Esophagus muscularis mucosa (tissue), 4 donors: ENCODE results near the gene OR8U1. TPM values are rescaled to one million over a fixed set of nuclear protein-coding genes. Genes with fewer than 3 reads are reported as not detected.

Experiments
- DNase-seq: peaks from one replicate; pipeline ENCODE4 v3.0.0-alpha.2; 2017; ENCODE audit errors: extremely low spot score
- H3K27ac ChIP-seq, 4 donors: fragments of 200-600 bp; sonication (generic); replicated peaks in 1 of 4; 1 replicate in 3 of 4; 2 replicates in 1 of 4; pipeline ENCODE4 v1.5.1; 2016 to 2019; ENCODE audit warnings: mild to moderate bottlenecking in 1 of 4
- H3K27me3 ChIP-seq, 4 donors: fragments of 200-600 bp; sonication (generic); one replicate each; pipeline versions ENCODE4 v1.5.1 to v1.6.0; 2016 to 2019
- H3K36me3 ChIP-seq, 4 donors: fragments of 200-600 bp; sonication (generic); one replicate each; pipeline ENCODE4 v1.5.1; 2016 to 2019
- H3K4me1 ChIP-seq, 4 donors: fragments of 200-600 bp; sonication (generic); one replicate each; pipeline ENCODE4 v1.5.1; 2016 to 2019
- H3K4me3 ChIP-seq, 4 donors: fragments of 200-600 bp; sonication (generic); 1 replicate in 2 of 4; 2 replicates in 2 of 4; pipeline ENCODE4 v1.5.1; 2016 to 2019; ENCODE audit warnings: mild to moderate bottlenecking in 4 of 4, moderate library complexity in 1 of 4
- H3K9me3 ChIP-seq, 4 donors: fragments of 200-600 bp; sonication (generic); 1 replicate in 3 of 4; 2 replicates in 1 of 4; pipeline ENCODE4 v1.5.1; 2016 to 2019
- EP300 ChIP-seq: sonication (generic); formaldehyde crosslinking; IDR thresholded peaks from one replicate; pipeline ENCODE4 v1.6.1; 2017; ENCODE audit warnings: antibody characterized with exemption
- POLR2A ChIP-seq: fragments of 450-650 bp; IDR thresholded peaks from one replicate; pipeline ENCODE4 v1.6.1; 2017; ENCODE audit warnings: antibody characterized with exemption, moderate library complexity, mild to moderate bottlenecking, low read depth
- POLR2AphosphoS5 ChIP-seq, 2 donors: sonication (generic); formaldehyde crosslinking; IDR thresholded peaks; one replicate each; pipeline ENCODE4 v1.6.1; 2017; ENCODE audit warnings: antibody characterized with exemption in 2 of 2
- WGBS: methylation state at CpG from one replicate; pipeline ENCODE4 v1.1.5; 2018; 5-methylcytosine and 5-hydroxymethylcytosine counted together
- intact Hi-C: fragments of 100-400 bp; cut with DNase I; formaldehyde crosslinking; loops from one replicate; pipeline ENCODE4 v1.15.1; 2023
- total RNA-seq, 4 donors: library from RNA; depleted of rRNA; stranded (reverse); fragments of >200 nt; gene quantifications; one replicate each; pipeline versions ENCODE4 v1.1.0 to v1.2.1, GENCODE V29; 2016
- TF ChIP-seq, protein P1 (sequence below), 3 experiments: fragments of 200-600 bp in 2 of 3; fragments of 450-650 bp in 1 of 3; sonication (generic) in 2 of 3; IDR thresholded peaks; one replicate each; pipeline ENCODE4 v1.5.1; 2017 to 2019; ENCODE audit warnings: antibody characterized with exemption in 3 of 3, mild to moderate bottlenecking in 2 of 3, moderate library complexity in 1 of 3

OR8U1 gene
- total RNA-seq, 4 donors from 2014 or later: not detected

DNA sequence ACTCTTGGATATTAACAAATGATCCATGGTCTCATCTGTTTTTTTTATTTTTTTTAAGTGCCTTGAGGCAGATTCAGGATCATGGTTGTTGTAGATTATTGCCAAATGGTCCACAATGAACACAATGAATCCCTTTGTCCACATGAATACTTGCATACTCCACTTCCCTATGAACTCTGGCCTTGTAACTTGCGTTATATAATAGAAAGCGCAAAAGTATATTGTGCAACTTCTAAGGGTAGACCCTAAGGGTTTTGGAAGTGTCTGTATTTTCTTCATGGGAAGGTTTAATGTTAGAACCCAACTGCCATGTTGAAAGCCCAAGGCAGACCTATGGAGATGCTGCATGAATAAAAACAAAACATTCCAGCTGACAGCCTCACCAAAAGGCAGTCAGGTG is 29.0 kb downstream of the OR8U1 start:
- H3K4me1 ChIP-seq: no peaks in the 10 kb centered on the region
- TF ChIP-seq POLR2AphosphoS5 (IDR thresholded peaks at IDR 0.05) (no peak), POLR2A (no peak), EP300 (no peak)
- TF ChIP-seq, protein P1, sequence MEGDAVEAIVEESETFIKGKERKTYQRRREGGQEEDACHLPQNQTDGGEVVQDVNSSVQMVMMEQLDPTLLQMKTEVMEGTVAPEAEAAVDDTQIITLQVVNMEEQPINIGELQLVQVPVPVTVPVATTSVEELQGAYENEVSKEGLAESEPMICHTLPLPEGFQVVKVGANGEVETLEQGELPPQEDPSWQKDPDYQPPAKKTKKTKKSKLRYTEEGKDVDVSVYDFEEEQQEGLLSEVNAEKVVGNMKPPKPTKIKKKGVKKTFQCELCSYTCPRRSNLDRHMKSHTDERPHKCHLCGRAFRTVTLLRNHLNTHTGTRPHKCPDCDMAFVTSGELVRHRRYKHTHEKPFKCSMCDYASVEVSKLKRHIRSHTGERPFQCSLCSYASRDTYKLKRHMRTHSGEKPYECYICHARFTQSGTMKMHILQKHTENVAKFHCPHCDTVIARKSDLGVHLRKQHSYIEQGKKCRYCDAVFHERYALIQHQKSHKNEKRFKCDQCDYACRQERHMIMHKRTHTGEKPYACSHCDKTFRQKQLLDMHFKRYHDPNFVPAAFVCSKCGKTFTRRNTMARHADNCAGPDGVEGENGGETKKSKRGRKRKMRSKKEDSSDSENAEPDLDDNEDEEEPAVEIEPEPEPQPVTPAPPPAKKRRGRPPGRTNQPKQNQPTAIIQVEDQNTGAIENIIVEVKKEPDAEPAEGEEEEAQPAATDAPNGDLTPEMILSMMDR (IDR thresholded peaks at IDR 0.05): no peak
- intact Hi-C loops: no loop called here
- no peaks in the 10 kb centered on the region for H3K36me3 ChIP-seq
- no peaks in the 10 kb centered on the region for H3K9me3 ChIP-seq
- no peak overlapping the region for H3K27ac ChIP-seq
- no peaks in the 10 kb centered on the region for H3K27me3 ChIP-seq
- no peak for DNase-seq
- H3K4me3 ChIP-seq: no peak overlapping the region
- 78% methylated on average over 2 of the region's 2 CpGs for WGBS

DNA sequence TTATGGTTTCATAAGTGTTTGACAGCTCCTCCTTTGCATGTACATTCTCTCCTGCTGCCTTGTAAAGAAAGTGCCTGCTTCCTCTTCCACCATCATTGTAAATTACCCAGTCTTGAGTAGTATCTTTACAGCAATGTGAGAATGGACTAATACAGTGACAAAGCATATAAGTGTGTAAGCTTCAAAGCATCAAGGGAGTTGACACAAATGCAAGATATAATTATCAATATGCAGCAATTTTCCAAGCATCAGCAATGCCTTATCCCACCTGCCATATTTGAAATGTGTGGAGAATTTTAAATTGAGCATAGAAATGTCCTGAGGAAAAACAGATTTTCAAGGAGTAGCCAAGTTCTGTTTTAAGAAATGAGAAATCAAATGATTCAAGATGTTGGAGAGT is 35.4 kb downstream of the OR8U1 start:
- Histone ChIP-seq H3K9me3 (no peaks in the 10 kb centered on the region), H3K4me3 (no peak overlapping the region), H3K4me1 (no peaks in the 10 kb centered on the region), H3K27ac (no peak overlapping the region), H3K27me3 (no peaks in the 10 kb centered on the region), H3K36me3 (no peaks in the 10 kb centered on the region)
- DNase-seq: no peak
- intact Hi-C loops: no loop called here
- TF ChIP-seq, protein P1 (IDR thresholded peaks at IDR 0.05): no peak
- TF ChIP-seq POLR2A (no peak), EP300 (no peak), POLR2AphosphoS5 (IDR thresholded peaks at IDR 0.05) (no peak)

DNA sequence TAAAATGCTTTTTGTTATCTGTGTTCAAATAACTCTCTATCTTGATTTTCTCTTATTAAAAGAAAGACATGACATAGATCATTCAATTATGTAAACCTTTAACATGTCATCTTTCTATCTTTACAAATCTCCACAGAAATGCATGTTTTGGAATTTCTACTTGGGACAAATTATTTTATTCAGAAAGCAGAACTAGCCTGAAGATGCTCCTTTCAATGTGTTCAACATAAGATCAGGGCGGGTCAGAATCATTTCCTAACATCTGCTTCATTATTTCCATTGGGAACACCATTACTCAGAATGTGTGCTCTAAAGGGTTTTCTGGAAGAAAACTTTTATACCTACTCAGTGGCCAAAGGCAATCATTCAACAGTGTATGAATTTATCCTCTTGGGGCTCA is 37.0 kb downstream of the OR8U1 start, which contains the start of gene OR5AL1:
Gene OR5AL1, plus strand, starts transcription at position 301 of the 400 bp plus-strand sequence.
- 78% methylated on average over 1 of the region's 1 CpG for WGBS
- Histone ChIP-seq H3K27me3 (no peaks in the 10 kb centered on the region), H3K4me1 (no peaks in the 10 kb centered on the region), H3K9me3 (no peaks in the 10 kb centered on the region), H3K36me3 (no peaks in the 10 kb centered on the region), H3K27ac (no peak within 1 kb of the TSS), H3K4me3 (no peak within 1 kb of the TSS)
- TF ChIP-seq, protein P1 (IDR thresholded peaks at IDR 0.05): no peak
- TF ChIP-seq POLR2AphosphoS5 (IDR thresholded peaks at IDR 0.05) (no peak), EP300 (no peak), POLR2A (no peak)
- DNase-seq: no peak
- intact Hi-C loops: no loop called here

Other genes starting within 250 kb of the OR8U1 start
- not detected for gene OR8J3, start 235.4 kb upstream of the OR8U1 start, total RNA-seq
- not detected for gene OR8K5, start 215.3 kb upstream of the OR8U1 start, total RNA-seq
- not detected for gene OR5J2, start 199.0 kb upstream of the OR8U1 start, total RNA-seq
- not detected for gene OR5T2, start 141.4 kb upstream of the OR8U1 start, total RNA-seq
- gene OR5T3, start 123.4 kb upstream of the OR8U1 start, total RNA-seq: not detected
- gene OR5T1, start 101.5 kb upstream of the OR8U1 start, total RNA-seq: not detected
- gene OR8H1, start 83.4 kb upstream of the OR8U1 start, total RNA-seq: not detected
- gene OR8K3, start 60.5 kb upstream of the OR8U1 start, total RNA-seq: not detected
- not detected for gene OR8K1, start 29.6 kb upstream of the OR8U1 start, total RNA-seq
- gene OR8J1, start 21.3 kb upstream of the OR8U1 start, total RNA-seq: not detected
- gene OR5AL1, start 37.1 kb downstream of the OR8U1 start, total RNA-seq: not detected
- gene OR5M3, start 97.7 kb downstream of the OR8U1 start, total RNA-seq: not detected
- not detected for gene OR5M8, start 115.7 kb downstream of the OR8U1 start, total RNA-seq
- not detected for gene OR5M11, start 167.6 kb downstream of the OR8U1 start, total RNA-seq
- not detected for gene OR5M10, start 202.1 kb downstream of the OR8U1 start, total RNA-seq
- not detected for gene OR5M1, start 239.2 kb downstream of the OR8U1 start, total RNA-seq